H1 (cell line): Measurements from ENCODE around the gene RRP12. TPM values are rescaled to one million over a fixed set of nuclear protein-coding genes. Genes with fewer than 3 reads are reported as not detected.

ENCODE experiments used
- CTCF ChIA-PET: fragments of 300-600 bp; sonication (Branson Sonifier 250); formaldehyde crosslinking; loops from one replicate; lab custom pipeline; 2021; ENCODE audit not compliant: partially characterized antibody; lab: Charles Lee
- POLR2A ChIA-PET: fragments of 300-600 bp; sonication (Branson Sonifier 250); formaldehyde crosslinking; loops from one replicate; lab custom pipeline; 2021; ENCODE audit warnings: inconsistent platforms; ENCODE audit not compliant: partially characterized antibody; lab: Charles Lee
- DNase-seq, 2 experiments: peaks; one replicate each; pipeline versions ENCODE4 v3.0.0 to v3.0.0-alpha.2; 2010 to 2022; ENCODE audit warnings: low spot score in 2 of 2, low read depth in 1 of 2, mixed read lengths in 1 of 2
- FAIRE-seq: peaks from 2 replicates; lab custom pipeline; 2011; peaks lifted over from hg19 to GRCh38; lab: Jason Lieb, UNC
- H2AFZ ChIP-seq: 2 replicates; pipeline ENCODE4 v1.8.1; 2012; ENCODE audit warnings: low read length, inconsistent platforms
- H2AK5ac ChIP-seq: 2 replicates; pipeline ENCODE4 v1.6.1; 2013; ENCODE audit warnings: low read depth, low read length
- H2BK120ac ChIP-seq: replicated peaks from 2 replicates; pipeline ENCODE3; 2013; ENCODE audit warnings: low read depth, low read length, inconsistent platforms
- H2BK12ac ChIP-seq: 2 replicates; pipeline ENCODE4 v1.6.1; 2013; ENCODE audit warnings: low read depth, low read length
- H2BK15ac ChIP-seq: 2 replicates; pipeline ENCODE4 v1.6.1; 2013; ENCODE audit warnings: low read length
- H2BK20ac ChIP-seq: 2 replicates; pipeline ENCODE4 v1.6.1; 2013; ENCODE audit warnings: low read length
- H2BK5ac ChIP-seq: 2 replicates; pipeline ENCODE4 v1.6.1; 2013; ENCODE audit warnings: low read depth, low read length
- H3K14ac ChIP-seq: 2 replicates; pipeline ENCODE4 v1.6.1; 2013; ENCODE audit warnings: inconsistent platforms; ENCODE audit not compliant: insufficient read length
- H3K18ac ChIP-seq: 2 replicates; pipeline ENCODE4 v1.6.1; 2013; ENCODE audit warnings: low read length; ENCODE audit errors: extremely low read depth
- H3K23ac ChIP-seq: 2 replicates; pipeline ENCODE4 v1.6.1; 2013; ENCODE audit warnings: inconsistent platforms; ENCODE audit not compliant: insufficient read length
- H3K23me2 ChIP-seq: 2 replicates; pipeline ENCODE4 v1.6.1; 2013; ENCODE audit warnings: low read depth, low read length
- H3K27ac ChIP-seq: 2 replicates; pipeline ENCODE4 v1.6.1; 2011; ENCODE audit warnings: low read depth, low read length, inconsistent platforms
- H3K27me3 ChIP-seq, 4 experiments: replicated peaks in 1 of 4; 1 replicate in 1 of 4; 2 replicates in 3 of 4; pipeline versions ENCODE4 v1.6.1 to v1.8.1; 2011 to 2013; ENCODE audit warnings: low read length in 3 of 4, mild to moderate bottlenecking in 3 of 4, inconsistent platforms in 2 of 4, mixed read lengths in 2 of 4, moderate library complexity in 1 of 4; ENCODE audit not compliant: control insufficient read depth in 3 of 4, insufficient read depth in 3 of 4; ENCODE audit errors: extremely low read depth in 1 of 4
- H3K36me3 ChIP-seq, 4 experiments: 2 replicates each; pipeline versions ENCODE4 v1.6.1 to v1.8.1; 2011 to 2013; ENCODE audit warnings: mild to moderate bottlenecking in 4 of 4, low read length in 3 of 4, moderate library complexity in 2 of 4, control low read depth in 1 of 4, inconsistent platforms in 1 of 4; ENCODE audit not compliant: insufficient read depth in 4 of 4, control insufficient read depth in 2 of 4
- H3K4ac ChIP-seq: replicated peaks from 2 replicates; pipeline ENCODE3; 2013; ENCODE audit warnings: low read length, low read depth, mixed read lengths, inconsistent platforms; ENCODE audit not compliant: insufficient read length
- H3K4me1 ChIP-seq, 4 experiments: replicated peaks in 1 of 4; 1 replicate in 1 of 4; 2 replicates in 3 of 4; pipeline versions ENCODE4 v1.6.1 to v1.8.1; 2011 to 2013; ENCODE audit warnings: low read length in 3 of 4, inconsistent platforms in 2 of 4, mixed read lengths in 1 of 4; ENCODE audit not compliant: insufficient read depth in 4 of 4, control insufficient read depth in 3 of 4
- H3K4me2 ChIP-seq, 2 experiments: 2 replicates each; pipeline versions ENCODE4 v1.6.1 to v1.8.1; 2011 to 2013; ENCODE audit warnings: low read depth in 2 of 2, low read length in 2 of 2, control low read depth in 1 of 2, inconsistent platforms in 1 of 2, mild to moderate bottlenecking in 1 of 2; ENCODE audit not compliant: insufficient read depth in 1 of 2
- H3K4me3 ChIP-seq, 4 experiments: fragments of 200-600, 300-600 bp in 1 of 4; sonication (generic), shearing (Covaris generic), sonication (Bioruptor Twin) in 1 of 4; 2 replicates each; pipeline versions ENCODE4 v1.5.1 to v1.8.1; 2011 to 2016; ENCODE audit warnings: low read length in 4 of 4, low read depth in 3 of 4, control low read depth in 2 of 4, inconsistent platforms in 2 of 4, mild to moderate bottlenecking in 2 of 4, mixed read lengths in 1 of 4, moderate library complexity in 1 of 4; ENCODE audit not compliant: insufficient read depth in 2 of 4; ENCODE audit errors: extremely low read depth in 1 of 4
- H3K56ac ChIP-seq: replicated peaks from 2 replicates; pipeline ENCODE3; 2013; ENCODE audit warnings: low read depth, mild to moderate bottlenecking, mixed read lengths, low read length, inconsistent platforms; ENCODE audit not compliant: insufficient read length
- H3K79me1 ChIP-seq: 2 replicates; pipeline ENCODE4 v1.6.1; 2013; ENCODE audit warnings: low read depth, low read length, control low read depth
- H3K79me2 ChIP-seq, 2 experiments: 2 replicates each; pipeline versions ENCODE4 v1.6.1 to v1.8.1; 2012 to 2013; ENCODE audit warnings: low read length in 2 of 2, mild to moderate bottlenecking in 2 of 2, inconsistent platforms in 1 of 2; ENCODE audit not compliant: insufficient read depth in 2 of 2, control insufficient read depth in 1 of 2
- H3K9ac ChIP-seq, 4 experiments: replicated peaks in 1 of 4; 1 replicate in 1 of 4; 2 replicates in 3 of 4; pipeline versions ENCODE4 v1.6.1 to v1.8.1; 2011 to 2013; ENCODE audit warnings: low read depth in 3 of 4, low read length in 3 of 4, control low read depth in 2 of 4, mild to moderate bottlenecking in 2 of 4, moderate library complexity in 2 of 4, inconsistent platforms in 1 of 4; ENCODE audit errors: extremely low read depth in 1 of 4
- H3K9me3 ChIP-seq, 2 experiments: 2 replicates each; pipeline versions ENCODE4 v1.6.1 to v1.8.1; 2012 to 2013; ENCODE audit warnings: mild to moderate bottlenecking in 2 of 2, moderate library complexity in 2 of 2, control low read depth in 1 of 2, inconsistent platforms in 1 of 2, low read depth in 1 of 2, low read length in 1 of 2, mixed read lengths in 1 of 2; ENCODE audit not compliant: insufficient read depth in 2 of 2
- H4K20me1 ChIP-seq, 2 experiments: replicated peaks in 1 of 2; 2 replicates each; pipeline versions ENCODE3 to v1.8.1; 2011 to 2013; ENCODE audit warnings: inconsistent platforms in 2 of 2, low read length in 2 of 2, mild to moderate bottlenecking in 1 of 2; ENCODE audit not compliant: insufficient read depth in 2 of 2, control insufficient read depth in 1 of 2
- H4K5ac ChIP-seq: 2 replicates; pipeline ENCODE4 v1.6.1; 2013; ENCODE audit warnings: low read length, low read depth, mixed read lengths, inconsistent platforms; ENCODE audit not compliant: insufficient read length
- H4K8ac ChIP-seq: 2 replicates; pipeline ENCODE4 v1.8.0; 2013; ENCODE audit warnings: mild to moderate bottlenecking, moderate library complexity, low read length, inconsistent platforms; ENCODE audit not compliant: insufficient read depth; ENCODE audit errors: extremely low read depth
- H4K91ac ChIP-seq: replicated peaks from 2 replicates; pipeline ENCODE3; 2013; ENCODE audit warnings: low read length, mixed read lengths, inconsistent platforms; ENCODE audit not compliant: insufficient read length
- ASH2L ChIP-seq: fragments of 200-600, 300-600 bp; sonication (generic); IDR thresholded peaks from one replicate; pipeline ENCODE4 v1.7.1; 2017; ENCODE audit warnings: low read length
- EGR1 ChIP-seq: IDR thresholded peaks from 2 replicates; pipeline ENCODE4 v1.6.1; 2011; ENCODE audit warnings: low read depth, low read length, borderline replicate concordance
- MAX ChIP-seq: IDR thresholded peaks from 2 replicates; pipeline ENCODE4 v1.6.1; 2012; ENCODE audit warnings: inconsistent platforms
- POLR2AphosphoS5 ChIP-seq: IDR thresholded peaks from 2 replicates; pipeline ENCODE4 v1.6.1; 2011; ENCODE audit warnings: low read depth, low read length
- SRF ChIP-seq: IDR thresholded peaks from 2 replicates; pipeline ENCODE4 v1.6.1; 2011; ENCODE audit warnings: mild to moderate bottlenecking, low read depth, low read length, moderate library complexity
- TCF12 ChIP-seq: IDR thresholded peaks from 2 replicates; pipeline ENCODE4 v1.6.1; 2011; ENCODE audit warnings: low read depth, mild to moderate bottlenecking, low read length
- ZNF274 ChIP-seq: IDR thresholded peaks from 2 replicates; pipeline ENCODE4 v1.7.0; 2012; ENCODE audit warnings: low read length, borderline replicate concordance; ENCODE audit errors: extremely low read depth
- WGBS, 2 experiments: shearing (Covaris generic) in 1 of 2; methylation state at CpG; one replicate each; pipeline versions ENCODE4 v1.1.6 to v1.1.7; 2013 to 2015; ENCODE audit warnings: low lambda C conversion rate in 2 of 2, mixed read lengths in 2 of 2, inconsistent platforms in 1 of 2, low coverage in 1 of 2, missing lambda C conversion rate in 1 of 2; ENCODE audit not compliant: insufficient replicate concordance in 2 of 2, insufficient coverage in 1 of 2, insufficient read length in 1 of 2; ENCODE audit errors: extremely low coverage in 1 of 2, missing lambda C conversion rate in 1 of 2; 5-methylcytosine and 5-hydroxymethylcytosine counted together
- polyA plus RNA-seq, 7 experiments: library from polyadenylated mRNA; depleted of rRNA in 3 of 7; stranded (reverse) in 5 of 7; unstranded in 2 of 7; fragments of >200 nt in 5 of 7; fragments of 200-250 nt in 2 of 7; gene quantifications; 1 replicate in 5 of 7; 2 replicates in 1 of 7; 4 replicates in 1 of 7; pipeline versions ENCODE4 v1.2.1 to v1.2.3, GENCODE V29; 2011 to 2013; ENCODE audit warnings: missing spikeins in 2 of 7, mixed read lengths in 2 of 7
- total RNA-seq: library from RNA; stranded (reverse); fragmentation: NEBNext Ultra II Directional; extraction: Animal tissue kit (Norgen Biotek cat#: 25700); gene quantifications from 2 replicates; pipeline ENCODE4 v1.2.1, GENCODE V29; 2021

RRP12 gene
- total and polyA plus RNA-seq, 2 of the 8 experiments (the other 6 are each of a cell fraction or from before 2014, with no cell fraction given): 21.0 to 65.8 TPM

- POLR2A ChIA-PET: interaction anchor here (0.7 to 1.7 kb wide), 5 partner anchors 10 to 77 kb away, joined by 3 to 4 read pairs (median 3); no protein-coding TSS in a partner anchor
- DNase-seq (no peak), FAIRE-seq (no peak)
- TF ChIP-seq TCF12 (no peak), ZNF274 (no peak), ASH2L (no peak), SRF (no peak), POLR2AphosphoS5 (no peak), MAX (no peak), EGR1 (no peak)
- Histone ChIP-seq H3K14ac (no peak overlapping the region), H3K56ac (no peak overlapping the region), H3K36me3 (peaks cover 12 to 42% (median 36%) of the 10 kb centered on the region in 4 experiments), H3K4ac (no peak overlapping the region), H3K23me2 (no peaks in the 10 kb centered on the region), H2BK5ac (no peak overlapping the region; the same call in 1 of the 2 replicates), H4K20me1 (peaks cover 0 to 4% of the 10 kb centered on the region in 2 experiments), H2BK12ac (no peak overlapping the region), H2BK20ac (no peak overlapping the region), H3K79me2 (no peaks in the 10 kb centered on the region), H2BK120ac (no peak overlapping the region), H3K27ac (no peak overlapping the region), H3K18ac (no peak overlapping the region), H3K4me2 (no peak overlapping the region), H3K27me3 (no peaks in the 10 kb centered on the region), H2AK5ac (no peak overlapping the region), H4K5ac (no peak overlapping the region), H3K4me1 (no peaks in the 10 kb centered on the region), H3K79me1 (no peaks in the 10 kb centered on the region), H2BK15ac (no peak overlapping the region), H4K8ac (no peak overlapping the region), H4K91ac (no peak overlapping the region), H2AFZ (no peak overlapping the region), H3K4me3 (no peak overlapping the region), H3K23ac (no peak overlapping the region), H3K9ac (no peak overlapping the region), H3K9me3 (no peaks in the 10 kb centered on the region)
- CTCF ChIA-PET: interaction anchor here (1.3 to 1.9 kb wide), 3 partner anchors 8 to 136 kb away, joined by 3 to 7 read pairs (median 4); partner anchors contain the start of gene FRAT2
- WGBS, 2 experiments: 94% methylated on average over 11 of the region's 11 CpGs; no CpG with 5 or more reads in 1 of the 2 experiments
Measured at GRCh38 chr10:97360705-97361536, 40.2 kb downstream of the RRP12 start.
